OCI-LY3 (cell line): ENCODE measurements around the gene KLK2.

Source experiments
- CTCF ChIP-seq: fragments of 200-600, 300-600 bp; sonication (generic); IDR thresholded peaks from 2 replicates; pipeline ENCODE4 v1.5.1; 2014; ENCODE audit warnings: antibody characterized with exemption, low read length, low read depth
- EZH2phosphoT487 ChIP-seq: fragments of 200-600 bp; shearing (Covaris generic); IDR thresholded peaks from 2 replicates; pipeline ENCODE4 v1.6.1; 2018; ENCODE audit warnings: antibody characterized with exemption, mixed run types, low read depth

- TF ChIP-seq CTCF (no peak), EZH2phosphoT487 (no peak)
Measured at GRCh38 chr19:50891253-50891625, 18.0 kb downstream of the KLK2 start.
